ENCODE data around the gene PRSS53.
A peak's percentile ranks its signal among the peaks of the same experiment; 100 is the strongest.

The PRSS53 gene

GRCh38 chr16:31050280-31051030, 38.3 kb downstream of the PRSS53 start:
- no peak for DNase-seq (ENCODE audit: low read depth in 1 of 2, low spot score in 1 of 2)

GRCh38 chr16:31043898-31044481, 44.8 kb downstream of the PRSS53 start:
- no peak for DNase-seq (ENCODE audit: low read depth in 1 of 2, low spot score in 1 of 2)

DNA sequence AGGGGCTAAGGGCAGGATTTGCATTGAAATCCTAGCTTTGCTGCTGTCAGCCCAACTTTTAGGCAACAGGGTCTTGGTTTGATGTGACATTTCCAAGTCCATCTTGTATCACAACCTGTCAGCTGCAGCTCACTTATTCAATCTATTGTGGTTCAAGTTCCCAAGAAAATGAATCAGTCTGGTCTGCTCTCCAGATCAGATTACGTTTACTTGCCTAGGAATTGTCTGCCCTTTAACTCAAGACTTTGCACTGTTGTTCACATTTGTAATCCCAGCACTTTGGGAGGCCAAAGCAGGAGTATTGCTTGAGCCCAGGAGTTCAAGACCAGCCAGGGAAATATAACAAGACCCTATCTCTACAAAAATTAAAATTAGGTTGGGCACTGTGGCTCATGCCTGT, 45.4 kb downstream of the PRSS53 start:
- DNase-seq (ENCODE audit: low read depth in 1 of 2, low spot score in 1 of 2), result no peak

- DNase-seq (ENCODE audit: low read depth in 1 of 2, low spot score in 1 of 2), result no peak
Observed at GRCh38 chr16:31042866-31043265, 45.9 kb downstream of the PRSS53 start.

DNA sequence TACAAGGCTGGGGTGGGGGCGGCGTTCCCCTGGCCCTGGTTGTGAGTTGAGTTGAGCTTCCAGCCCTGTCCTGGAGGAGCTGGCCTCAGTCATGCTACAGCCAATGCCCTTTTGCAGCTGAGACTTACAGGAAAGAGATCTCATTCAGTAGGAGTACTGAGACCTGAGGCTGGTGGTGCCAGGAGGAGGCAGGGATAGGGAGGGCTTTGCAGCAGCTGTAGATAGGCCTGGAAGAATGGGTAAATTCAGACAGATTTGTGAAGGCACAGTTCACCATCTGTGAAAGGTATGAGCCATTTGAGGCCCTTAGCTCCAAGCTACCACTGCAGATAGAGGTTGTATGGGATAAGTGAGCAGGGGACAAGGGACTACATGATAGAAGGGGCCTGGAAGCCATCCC, 49.8 kb downstream of the PRSS53 start:
- DNase-seq (ENCODE audit: low read depth in 1 of 2, low spot score in 1 of 2), result no peak

DNA sequence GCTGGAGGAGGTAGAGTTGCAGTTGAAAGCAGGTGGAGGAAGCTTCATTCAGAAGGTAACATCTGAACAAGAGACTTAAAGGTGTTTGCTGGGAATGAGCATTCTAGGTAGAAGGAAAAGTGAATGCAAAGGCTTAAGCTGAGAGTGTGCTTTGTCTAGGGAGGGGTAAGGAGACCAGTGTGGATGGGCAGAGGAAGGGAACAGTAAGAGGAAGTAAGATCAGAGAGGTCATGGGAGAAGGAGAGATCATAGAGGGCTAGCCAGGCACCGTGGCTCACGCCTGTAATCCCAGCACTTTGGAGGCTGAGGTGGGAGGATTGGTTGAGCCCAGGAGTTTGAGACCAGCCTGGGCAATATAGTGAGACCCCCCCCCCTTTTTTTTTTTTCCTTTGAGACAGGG, 52.1 kb downstream of the PRSS53 start:
- no peak for DNase-seq (ENCODE audit: low read depth in 1 of 2, low spot score in 1 of 2)

GRCh38 chr16:31033709-31034492, 54.8 kb downstream of the PRSS53 start:
- peak; percentile 71 to 74 for DNase-seq (ENCODE audit: low read depth in 1 of 2, low spot score in 1 of 2)
